Measurements from ENCODE around the gene KPNA5.
"Not testable (repeated sequence)": the region's sequence is repeated elsewhere in the genome, so short reads cannot be mapped to it uniquely, and the experiment has no call there.

KPNA5 gene

DNA sequence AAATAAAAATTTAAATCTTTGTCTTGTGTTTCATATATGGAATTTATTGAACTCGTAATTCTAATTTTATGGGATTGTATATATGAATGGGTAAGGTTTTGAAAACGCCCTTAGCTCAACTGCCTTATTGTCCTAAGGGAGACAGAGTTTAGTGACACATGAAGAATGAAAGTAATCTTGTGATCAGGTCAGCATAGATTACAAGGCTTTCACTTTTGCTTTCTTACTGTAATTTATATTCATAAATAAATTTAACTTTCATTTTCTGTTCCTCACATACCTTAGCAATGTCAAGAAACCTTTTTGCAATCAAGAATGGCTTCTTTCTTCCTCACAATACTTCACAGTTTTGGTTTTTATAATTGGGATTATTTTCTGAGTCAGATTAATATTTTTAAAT lies 14.4 kb downstream of the KPNA5 start:
- H3K4me3 ChIP-seq (ENCODE audit: control insufficient read depth, low read depth, low read length): no peak overlapping the region
- DNase-seq (ENCODE audit: low read depth): no peak
- TF ChIP-seq, protein P1, sequence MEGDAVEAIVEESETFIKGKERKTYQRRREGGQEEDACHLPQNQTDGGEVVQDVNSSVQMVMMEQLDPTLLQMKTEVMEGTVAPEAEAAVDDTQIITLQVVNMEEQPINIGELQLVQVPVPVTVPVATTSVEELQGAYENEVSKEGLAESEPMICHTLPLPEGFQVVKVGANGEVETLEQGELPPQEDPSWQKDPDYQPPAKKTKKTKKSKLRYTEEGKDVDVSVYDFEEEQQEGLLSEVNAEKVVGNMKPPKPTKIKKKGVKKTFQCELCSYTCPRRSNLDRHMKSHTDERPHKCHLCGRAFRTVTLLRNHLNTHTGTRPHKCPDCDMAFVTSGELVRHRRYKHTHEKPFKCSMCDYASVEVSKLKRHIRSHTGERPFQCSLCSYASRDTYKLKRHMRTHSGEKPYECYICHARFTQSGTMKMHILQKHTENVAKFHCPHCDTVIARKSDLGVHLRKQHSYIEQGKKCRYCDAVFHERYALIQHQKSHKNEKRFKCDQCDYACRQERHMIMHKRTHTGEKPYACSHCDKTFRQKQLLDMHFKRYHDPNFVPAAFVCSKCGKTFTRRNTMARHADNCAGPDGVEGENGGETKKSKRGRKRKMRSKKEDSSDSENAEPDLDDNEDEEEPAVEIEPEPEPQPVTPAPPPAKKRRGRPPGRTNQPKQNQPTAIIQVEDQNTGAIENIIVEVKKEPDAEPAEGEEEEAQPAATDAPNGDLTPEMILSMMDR (conservative IDR thresholded peaks at IDR 0.05; ENCODE audit: control insufficient read depth, insufficient read depth, low read depth, low read length): no peak

DNA sequence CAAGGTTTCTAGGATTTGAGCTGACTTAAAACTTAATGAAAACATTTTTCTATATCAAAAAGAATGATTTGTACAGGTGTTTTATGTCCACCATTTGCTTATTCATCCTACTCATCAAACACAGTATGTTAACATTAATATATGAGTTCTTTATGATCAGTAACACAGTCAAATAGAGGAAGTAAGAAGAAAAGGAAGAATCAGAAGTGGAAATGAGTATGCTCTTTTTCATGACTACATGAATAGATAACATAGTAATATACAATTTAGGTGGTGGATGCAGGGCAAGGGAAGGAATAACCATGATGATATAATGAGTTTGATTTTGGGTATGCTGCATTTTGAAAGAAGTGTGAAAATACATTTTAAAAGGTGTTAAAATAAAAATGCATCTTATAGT lies 16.5 kb downstream of the KPNA5 start:
- TF ChIP-seq, protein P1 (conservative IDR thresholded peaks at IDR 0.05; ENCODE audit: control insufficient read depth, insufficient read depth, low read depth, low read length): no peak
- H3K4me3 ChIP-seq (ENCODE audit: control insufficient read depth, low read depth, low read length): no peak overlapping the region
- no peak for DNase-seq (ENCODE audit: low read depth)

DNA sequence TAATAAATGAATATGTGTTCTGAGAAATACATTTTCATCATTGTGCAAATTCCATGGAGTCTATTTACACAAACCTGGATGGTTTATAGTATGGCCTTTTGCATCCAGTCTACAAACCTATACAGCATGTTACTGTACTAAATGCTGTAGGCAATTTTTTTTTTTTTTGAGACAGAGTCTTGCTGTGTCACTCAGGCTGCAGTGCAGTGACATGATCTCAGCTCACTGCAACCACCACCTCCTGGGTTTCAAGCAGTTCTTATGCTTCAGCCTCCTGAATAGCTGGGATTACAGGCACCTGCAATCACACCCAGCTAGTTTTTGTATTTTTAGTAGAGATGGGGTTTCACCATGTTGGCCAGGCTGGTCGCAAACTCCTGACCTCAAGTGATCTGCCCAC lies 22.9 kb downstream of the KPNA5 start:
- DNase-seq (ENCODE audit: low read depth); H3K4me3 ChIP-seq (ENCODE audit: control insufficient read depth, low read depth, low read length): not testable (repeated sequence)

DNA sequence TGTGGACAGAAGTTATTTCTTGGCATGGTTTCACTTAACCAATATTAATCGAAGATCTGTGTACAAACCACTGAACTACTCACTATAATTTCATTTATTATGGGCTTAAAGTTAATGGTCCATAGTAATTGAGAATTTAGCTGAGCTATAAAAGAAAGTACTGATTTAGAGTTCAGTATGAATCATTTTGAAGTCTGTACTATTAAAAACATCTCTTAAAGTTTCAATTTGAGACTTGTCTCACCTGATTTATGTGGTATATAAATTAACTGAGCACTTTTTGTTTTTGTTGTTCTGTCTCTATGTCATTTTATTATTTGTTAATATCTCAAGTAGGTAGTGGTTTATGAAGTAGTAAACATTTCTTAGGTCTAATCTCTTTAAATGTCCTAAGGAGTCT lies 24.9 kb downstream of the KPNA5 start:
- TF ChIP-seq, protein P1 (conservative IDR thresholded peaks at IDR 0.05; ENCODE audit: control insufficient read depth, insufficient read depth, low read depth, low read length): no peak
- H3K4me3 ChIP-seq (ENCODE audit: control insufficient read depth, low read depth, low read length): no peak overlapping the region
- DNase-seq (ENCODE audit: low read depth): no peak

DNA sequence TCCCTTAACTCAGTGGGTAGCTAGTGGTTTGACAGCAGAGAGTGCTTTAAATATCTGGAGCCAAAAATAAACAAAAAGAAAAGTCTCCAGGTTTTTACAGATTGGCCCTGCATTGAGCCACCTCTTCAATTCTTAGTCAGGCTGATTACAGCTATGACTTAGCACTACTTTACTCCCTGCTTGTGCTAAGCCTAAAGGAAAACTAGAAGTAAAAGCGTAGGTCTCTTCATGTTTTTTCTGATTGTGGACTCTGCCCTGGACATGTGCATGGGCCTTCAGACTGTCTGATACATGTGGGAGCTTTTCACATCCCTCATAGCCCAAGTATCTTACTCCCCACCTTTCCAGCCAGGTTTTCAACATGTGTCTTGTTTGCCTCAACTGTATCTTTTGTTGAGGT lies 33.3 kb downstream of the KPNA5 start:
- DNase-seq (ENCODE audit: low read depth): no peak
- TF ChIP-seq, protein P1 (conservative IDR thresholded peaks at IDR 0.05; ENCODE audit: control insufficient read depth, insufficient read depth, low read depth, low read length): no peak
- no peak overlapping the region for H3K4me3 ChIP-seq (ENCODE audit: control insufficient read depth, low read depth, low read length)

DNA sequence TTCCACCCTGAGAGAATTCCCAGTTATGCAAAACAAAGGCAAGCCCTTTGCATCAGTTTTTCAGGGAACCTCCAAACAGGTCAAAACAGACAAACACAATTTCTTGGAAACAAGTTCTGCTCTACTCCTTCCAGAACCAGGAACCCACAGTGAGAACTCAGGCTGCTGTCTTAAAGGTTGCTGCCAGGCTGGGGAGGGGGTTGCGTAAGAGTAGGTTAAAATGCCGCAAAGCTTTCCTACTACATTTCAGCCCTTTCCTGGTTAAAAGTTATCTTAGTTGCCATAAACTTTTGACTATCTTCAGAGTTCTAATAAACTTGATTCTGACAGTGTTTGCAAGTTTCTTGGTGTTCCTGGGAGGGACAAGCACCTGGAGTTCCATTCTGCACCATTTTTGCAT lies 33.8 kb downstream of the KPNA5 start:
- DNase-seq (ENCODE audit: low read depth): no peak
- TF ChIP-seq, protein P1 (conservative IDR thresholded peaks at IDR 0.05; ENCODE audit: control insufficient read depth, insufficient read depth, low read depth, low read length): no peak
- H3K4me3 ChIP-seq (ENCODE audit: control insufficient read depth, low read depth, low read length): no peak overlapping the region

DNA sequence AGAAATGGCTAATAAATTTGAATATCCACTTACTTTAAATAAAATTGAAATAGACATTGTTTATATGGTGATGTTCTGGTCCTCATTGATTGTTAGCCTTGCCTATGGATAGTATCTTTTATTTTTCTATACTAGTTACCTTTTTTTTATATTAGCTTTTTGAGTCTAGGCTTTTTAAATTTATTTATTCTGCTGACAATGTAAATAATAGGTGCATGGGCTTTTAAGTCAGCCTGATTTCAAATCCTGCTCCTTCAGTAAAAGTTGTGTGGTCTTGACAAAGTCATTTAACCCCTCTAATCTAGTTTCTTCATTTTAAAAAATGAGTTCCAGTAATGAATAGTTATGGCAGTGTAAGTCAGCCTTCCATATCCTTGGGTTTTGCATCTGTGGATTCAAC lies 45.9 kb downstream of the KPNA5 start:
- TF ChIP-seq, protein P1 (conservative IDR thresholded peaks at IDR 0.05; ENCODE audit: control insufficient read depth, insufficient read depth, low read depth, low read length): no peak
- DNase-seq (ENCODE audit: low read depth): no peak
- no peak overlapping the region for H3K4me3 ChIP-seq (ENCODE audit: control insufficient read depth, low read depth, low read length)
